RWPE2 (cell line): ENCODE measurements around the gene KANTR.
A peak's percentile ranks its signal among the peaks of the same experiment; 100 is the strongest.

ENCODE experiments used
- ATAC-seq: fragments of 200-7000 bp; cut with Tn5 transposase; 3 replicates; pipeline ENCODE4 v1.9.1; 2021; ENCODE audit warnings: low read depth
- DNase-seq: peaks from one replicate; pipeline ENCODE4 v3.0.0-alpha.2; 2020; ENCODE audit warnings: low spot score
- H3K27ac ChIP-seq: fragments of 450-650 bp; 2 replicates; pipeline ENCODE4 v1.5.1; 2017; ENCODE audit warnings: mild to moderate bottlenecking; ENCODE audit not compliant: poor library complexity, severe bottlenecking
- H3K27me3 ChIP-seq: fragments of 250-450 bp; sonication (Bioruptor Pico); 2 replicates; pipeline ENCODE4 v1.5.1; 2021; ENCODE audit warnings: mild to moderate bottlenecking, moderate library complexity; ENCODE audit not compliant: insufficient read depth, poor library complexity, severe bottlenecking
- H3K36me3 ChIP-seq: fragments of 250-450 bp; sonication (Bioruptor Pico); 2 replicates; pipeline ENCODE4 v1.5.1; 2020; ENCODE audit warnings: low read depth, mild to moderate bottlenecking, moderate library complexity
- H3K4me1 ChIP-seq: fragments of 250-450 bp; sonication (Bioruptor Pico); 2 replicates; pipeline ENCODE4 v1.5.1; 2021; ENCODE audit warnings: mild to moderate bottlenecking, moderate library complexity; ENCODE audit not compliant: insufficient read depth, poor library complexity, severe bottlenecking
- H3K4me3 ChIP-seq: fragments of 250-450 bp; sonication (Bioruptor Pico); 2 replicates; pipeline ENCODE4 v1.5.1; 2021; ENCODE audit warnings: mild to moderate bottlenecking, moderate library complexity; ENCODE audit not compliant: severe bottlenecking
- H3K9me3 ChIP-seq: fragments of 250-450 bp; sonication (Bioruptor Pico); 2 replicates; pipeline ENCODE4 v1.5.1; 2021; ENCODE audit warnings: mild to moderate bottlenecking, moderate library complexity; ENCODE audit not compliant: severe bottlenecking
- TF ChIP-seq, protein P1 (sequence below): fragments of 450-650 bp; IDR thresholded peaks from one replicate; pipeline ENCODE4 v1.5.1; 2017; ENCODE audit warnings: mild to moderate bottlenecking, moderate library complexity; ENCODE audit not compliant: poor library complexity, severe bottlenecking

KANTR gene

DNA sequence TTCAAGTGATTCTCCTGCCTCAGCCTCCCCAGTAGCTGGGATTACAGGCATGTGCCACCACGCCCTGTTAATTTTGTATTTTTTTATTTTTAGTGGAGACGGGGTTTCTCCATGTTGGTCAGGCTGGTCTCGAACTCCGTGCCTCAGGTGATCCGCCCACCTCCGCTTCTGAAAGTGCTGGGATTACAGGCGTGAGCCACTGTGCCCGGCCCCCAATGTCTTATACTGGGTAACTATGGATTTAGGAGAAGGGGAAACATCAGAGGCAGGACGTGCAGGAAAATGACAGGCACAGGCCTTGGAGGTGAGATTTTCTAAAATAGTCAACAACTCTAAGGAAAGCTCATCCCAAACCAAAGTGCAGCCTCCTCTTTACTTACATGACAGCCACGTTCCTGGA is 22.9 kb upstream of the KANTR start:
- H3K4me1 ChIP-seq = peaks cover 5% of the 10 kb centered on the region
- DNase-seq (no peak), ATAC-seq (no peak)
- H3K9me3 ChIP-seq = no peaks in the 10 kb centered on the region
- H3K27me3 ChIP-seq = no peaks in the 10 kb centered on the region
- no peaks in the 10 kb centered on the region for H3K36me3 ChIP-seq
- no peak overlapping the region for H3K4me3 ChIP-seq
- TF ChIP-seq, protein P1, sequence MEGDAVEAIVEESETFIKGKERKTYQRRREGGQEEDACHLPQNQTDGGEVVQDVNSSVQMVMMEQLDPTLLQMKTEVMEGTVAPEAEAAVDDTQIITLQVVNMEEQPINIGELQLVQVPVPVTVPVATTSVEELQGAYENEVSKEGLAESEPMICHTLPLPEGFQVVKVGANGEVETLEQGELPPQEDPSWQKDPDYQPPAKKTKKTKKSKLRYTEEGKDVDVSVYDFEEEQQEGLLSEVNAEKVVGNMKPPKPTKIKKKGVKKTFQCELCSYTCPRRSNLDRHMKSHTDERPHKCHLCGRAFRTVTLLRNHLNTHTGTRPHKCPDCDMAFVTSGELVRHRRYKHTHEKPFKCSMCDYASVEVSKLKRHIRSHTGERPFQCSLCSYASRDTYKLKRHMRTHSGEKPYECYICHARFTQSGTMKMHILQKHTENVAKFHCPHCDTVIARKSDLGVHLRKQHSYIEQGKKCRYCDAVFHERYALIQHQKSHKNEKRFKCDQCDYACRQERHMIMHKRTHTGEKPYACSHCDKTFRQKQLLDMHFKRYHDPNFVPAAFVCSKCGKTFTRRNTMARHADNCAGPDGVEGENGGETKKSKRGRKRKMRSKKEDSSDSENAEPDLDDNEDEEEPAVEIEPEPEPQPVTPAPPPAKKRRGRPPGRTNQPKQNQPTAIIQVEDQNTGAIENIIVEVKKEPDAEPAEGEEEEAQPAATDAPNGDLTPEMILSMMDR = no peak
- H3K27ac ChIP-seq = no peak overlapping the region

DNA sequence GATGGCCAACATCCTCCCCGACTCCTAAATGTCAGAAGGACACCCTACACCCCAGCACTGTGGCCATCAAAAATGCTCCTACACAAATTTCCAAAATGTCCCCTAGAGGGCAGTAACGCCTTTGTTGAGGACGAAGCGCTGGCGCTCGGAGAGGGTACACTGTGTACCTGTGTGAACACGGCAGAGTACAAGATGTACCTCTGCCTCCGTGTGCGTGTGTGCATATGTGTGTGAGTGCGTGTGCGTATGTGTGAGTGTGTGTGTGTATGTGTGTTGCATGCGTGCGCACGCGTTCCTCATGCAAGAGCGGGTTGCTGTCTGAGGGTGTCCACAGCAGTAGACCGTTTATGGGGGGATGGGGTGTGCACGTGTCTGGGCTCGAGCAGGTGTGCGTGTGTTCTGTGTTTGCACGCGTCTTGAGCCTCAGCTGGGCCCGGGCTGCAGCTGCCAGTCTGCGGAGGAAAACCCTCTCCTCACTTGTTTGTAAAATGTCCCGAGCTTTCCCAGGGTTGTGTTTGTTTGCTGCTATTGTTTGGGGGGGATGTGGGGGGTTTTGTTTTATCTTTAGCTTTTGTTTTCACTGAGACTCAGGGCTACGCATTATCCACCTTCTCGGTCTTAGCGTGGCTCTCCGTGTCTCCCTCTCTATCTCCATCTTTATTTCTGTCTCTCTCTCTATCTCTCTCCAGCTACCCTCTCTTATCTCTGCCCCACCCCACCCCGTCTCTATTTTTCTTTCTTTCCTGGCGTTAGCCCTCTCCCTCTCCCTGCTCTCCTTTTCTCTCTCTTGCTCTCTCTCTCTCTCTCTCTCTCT is 22.1 kb upstream of the KANTR start:
- TF ChIP-seq, protein P1 = peak; percentile 72
- ATAC-seq (peak; percentile 83), DNase-seq (no peak)
- Histone ChIP-seq H3K27ac (peak overlapping the region; percentile 25), H3K9me3 (no peaks in the 10 kb centered on the region), H3K4me3 (peak overlapping the region; percentile 28), H3K36me3 (no peaks in the 10 kb centered on the region), H3K27me3 (no peaks in the 10 kb centered on the region), H3K4me1 (peaks cover 5% of the 10 kb centered on the region)

DNA sequence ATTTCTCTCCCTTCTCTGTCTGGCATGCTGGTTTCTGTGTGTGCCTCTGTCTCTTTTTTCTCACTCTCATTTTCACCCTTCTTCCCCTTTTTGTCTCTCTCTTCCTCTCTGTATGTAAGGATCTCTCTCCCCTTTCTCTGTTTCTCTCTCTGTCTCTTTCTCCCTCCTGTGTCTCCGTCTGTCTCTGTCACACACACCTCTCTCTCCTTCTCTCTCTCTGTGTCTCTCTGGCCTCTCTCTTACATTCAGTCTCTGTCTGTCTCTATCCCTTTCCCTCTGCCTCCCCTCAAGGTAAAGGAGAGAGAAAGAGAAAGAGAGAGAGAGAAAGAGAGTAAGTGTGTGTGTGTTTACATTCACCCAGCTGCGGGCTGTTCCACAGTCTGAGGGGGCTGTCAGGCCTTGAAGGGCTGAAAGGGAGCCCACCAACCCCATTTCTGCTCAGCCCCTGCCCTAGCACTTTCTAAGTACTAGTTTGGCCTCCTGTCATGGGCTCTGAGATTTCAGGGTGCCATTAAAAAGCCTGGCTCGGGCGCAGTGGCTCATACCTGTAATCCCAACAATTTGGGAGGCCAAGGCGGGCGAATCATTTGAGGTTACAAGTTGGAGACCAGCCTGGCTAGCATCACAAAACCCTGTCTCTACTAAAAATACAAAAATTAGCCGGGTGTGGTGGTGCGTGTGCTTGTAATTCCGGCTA is 21.4 kb upstream of the KANTR start:
- TF ChIP-seq, protein P1 = no peak
- Histone ChIP-seq H3K27ac (peak overlapping the region; percentile 25), H3K36me3 (no peaks in the 10 kb centered on the region), H3K4me3 (peak overlapping the region; percentile 28), H3K4me1 (peaks cover 5% of the 10 kb centered on the region), H3K27me3 (no peaks in the 10 kb centered on the region), H3K9me3 (no peaks in the 10 kb centered on the region)
- DNase-seq (no peak), ATAC-seq (no peak)

DNA sequence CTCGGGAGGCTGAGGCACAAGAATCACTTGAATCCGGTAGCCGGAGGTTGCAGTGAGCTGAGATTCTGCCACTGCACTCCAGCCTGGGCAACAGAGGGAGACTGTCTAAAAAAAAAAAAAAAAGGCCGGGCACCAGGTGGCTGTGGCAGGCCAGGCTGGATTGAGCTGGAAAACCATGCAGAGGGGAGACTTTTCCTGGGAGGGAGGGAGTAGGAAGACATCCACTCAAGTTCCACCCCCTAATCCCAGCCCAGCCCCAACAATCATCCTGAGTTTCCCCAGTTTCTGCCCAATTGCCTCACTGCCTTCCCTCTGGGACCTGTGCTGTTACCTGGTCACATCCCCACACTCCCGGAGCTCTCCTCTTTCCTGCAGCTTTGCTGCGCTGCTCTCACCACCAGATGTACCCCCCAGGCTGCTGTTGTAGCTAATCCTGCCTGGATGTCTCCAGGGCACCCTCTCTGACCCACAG is 20.8 kb upstream of the KANTR start:
- Histone ChIP-seq H3K4me3 (no peak overlapping the region), H3K9me3 (no peaks in the 10 kb centered on the region), H3K27ac (peak overlapping the region; percentile 25), H3K36me3 (no peaks in the 10 kb centered on the region), H3K27me3 (no peaks in the 10 kb centered on the region), H3K4me1 (peaks cover 5% of the 10 kb centered on the region)
- no peak for DNase-seq
- no peak for ATAC-seq
- TF ChIP-seq, protein P1 = no peak

DNA sequence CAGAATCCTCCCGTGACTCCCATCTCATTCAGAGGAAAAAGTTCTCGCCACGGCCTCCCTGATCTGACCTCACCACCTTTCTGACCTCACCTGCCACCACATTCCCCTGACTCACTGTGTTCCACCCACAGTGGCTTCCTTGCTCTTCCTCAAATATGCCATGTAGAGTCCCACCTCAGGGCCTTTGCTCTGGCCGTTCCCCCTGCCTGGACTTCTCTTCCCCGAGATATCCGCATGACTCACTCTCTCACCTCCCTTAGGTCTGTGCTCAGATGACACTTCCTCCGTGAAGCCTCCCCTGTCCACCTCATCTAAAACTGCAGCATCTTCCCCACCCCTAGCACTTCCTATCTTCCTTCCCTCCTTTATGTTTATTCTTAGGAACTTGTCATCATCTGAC is 18.9 kb upstream of the KANTR start:
- TF ChIP-seq, protein P1 = no peak
- Histone ChIP-seq H3K36me3 (no peaks in the 10 kb centered on the region), H3K27ac (no peak overlapping the region), H3K4me3 (no peak overlapping the region), H3K4me1 (peaks cover 5% of the 10 kb centered on the region), H3K9me3 (no peaks in the 10 kb centered on the region), H3K27me3 (no peaks in the 10 kb centered on the region)
- DNase-seq = no peak
- no peak for ATAC-seq
